ENCODE results near the gene PGBD2.
A peak's percentile ranks its signal among the peaks of the same experiment; 100 is the strongest.
"Not testable (repeated sequence)": the region's sequence is repeated elsewhere in the genome, so short reads cannot be mapped to it uniquely, and the experiment has no call there.

PGBD2 gene

GRCh38 chr1:248906009-248906752, at the start of gene PGBD2:
Gene PGBD2 (plus strand): TSS chr1:248906235. CDS start chr1:248913863, 7,628 bp downstream.
- peak; percentile 75 for DNase-seq (ENCODE audit: low read depth)
- peak within 1 kb of the TSS; percentile 71 for H3K4me3 ChIP-seq (ENCODE audit: low read depth, low read length)

GRCh38 chr1:248857201-248857600, 48.8 kb upstream of the PGBD2 start:
- DNase-seq (ENCODE audit: low read depth) = no peak
- H3K4me3 ChIP-seq (ENCODE audit: low read depth, low read length) = peak overlapping the region; percentile 72

DNA sequence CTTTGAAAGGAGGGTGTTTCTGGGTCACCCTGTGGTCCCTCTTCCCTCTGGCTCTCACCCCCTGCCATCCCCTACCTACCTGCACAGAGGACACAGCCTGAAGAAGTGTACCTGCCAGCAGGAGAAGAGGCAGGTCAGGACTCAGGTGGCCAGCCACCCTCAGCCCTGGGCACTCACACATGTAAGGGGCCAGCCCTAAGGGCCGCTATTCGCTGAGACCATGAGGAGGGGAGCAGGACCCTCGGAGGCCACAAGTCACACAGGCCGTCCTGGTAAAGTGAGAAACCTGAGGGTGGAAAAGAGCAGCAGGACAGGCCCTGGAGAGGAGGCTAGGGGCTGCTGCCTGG, 48.3 kb upstream of the PGBD2 start:
- no peak for DNase-seq (ENCODE audit: low read depth)
- peak overlapping the region; percentile 72 for H3K4me3 ChIP-seq (ENCODE audit: low read depth, low read length)

GRCh38 chr1:248858096-248858890, 47.7 kb upstream of the PGBD2 start:
- peak overlapping the region; percentile 72 for H3K4me3 ChIP-seq (ENCODE audit: low read depth, low read length)
- DNase-seq (ENCODE audit: low read depth) = peak; percentile 15

DNA sequence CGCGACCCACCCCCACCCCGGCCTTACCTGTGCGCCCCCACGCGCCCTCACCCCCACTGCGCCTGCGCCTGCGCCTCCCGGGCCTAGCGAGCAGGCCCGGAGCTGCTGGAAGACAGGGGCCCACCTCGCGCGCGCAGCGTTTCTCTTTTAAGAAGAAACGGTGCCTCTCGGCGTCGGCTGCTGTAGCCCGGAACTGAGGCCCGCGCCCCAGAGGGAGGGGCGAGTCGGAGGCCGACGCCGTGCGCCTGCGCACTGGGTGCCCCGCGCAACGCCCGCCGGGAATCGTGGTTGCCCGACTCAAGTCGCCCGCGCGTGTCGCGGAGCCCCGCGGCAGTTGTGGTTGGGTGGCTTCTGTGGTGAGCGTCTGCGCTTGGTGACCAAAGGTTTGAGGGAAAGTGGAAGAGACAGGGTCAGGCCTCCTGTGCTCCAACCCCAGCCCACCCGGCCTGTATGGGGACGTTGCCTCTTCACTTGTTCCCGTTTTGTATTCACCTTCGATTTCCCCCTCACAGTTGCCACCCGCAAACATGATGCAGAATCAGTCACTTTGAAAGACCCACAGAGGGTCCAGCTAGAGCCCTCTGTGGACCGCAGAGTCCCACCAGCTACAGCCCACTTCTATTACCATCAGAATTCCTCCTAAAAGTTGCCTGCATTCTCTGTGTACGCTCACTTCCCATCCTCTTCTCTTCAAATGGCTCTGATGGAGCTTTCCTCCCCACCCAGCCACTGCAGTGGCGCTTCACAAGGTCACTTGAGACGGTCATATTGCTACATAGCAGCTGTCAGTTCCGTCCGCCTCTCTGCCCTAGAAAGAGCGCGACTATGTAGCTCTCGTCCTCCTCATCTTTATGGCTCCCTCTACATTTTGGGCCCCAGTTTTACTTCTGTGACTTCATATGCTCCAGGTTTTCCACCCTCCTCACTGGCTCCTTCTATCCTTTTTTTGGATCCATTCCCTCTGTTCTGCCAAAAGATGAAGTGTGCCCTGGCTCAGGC, 46.8 kb upstream of the PGBD2 start, which contains the start of gene ZNF692:
ZNF692 (minus strand) TSS at position 195 of the 999 bp plus-strand sequence. CDS start 776 bp downstream, outside the sequence.
- DNase-seq (ENCODE audit: low read depth) = peak; percentile 86
- peak within 1 kb of the TSS; percentile 72 for H3K4me3 ChIP-seq (ENCODE audit: low read depth, low read length)

DNA sequence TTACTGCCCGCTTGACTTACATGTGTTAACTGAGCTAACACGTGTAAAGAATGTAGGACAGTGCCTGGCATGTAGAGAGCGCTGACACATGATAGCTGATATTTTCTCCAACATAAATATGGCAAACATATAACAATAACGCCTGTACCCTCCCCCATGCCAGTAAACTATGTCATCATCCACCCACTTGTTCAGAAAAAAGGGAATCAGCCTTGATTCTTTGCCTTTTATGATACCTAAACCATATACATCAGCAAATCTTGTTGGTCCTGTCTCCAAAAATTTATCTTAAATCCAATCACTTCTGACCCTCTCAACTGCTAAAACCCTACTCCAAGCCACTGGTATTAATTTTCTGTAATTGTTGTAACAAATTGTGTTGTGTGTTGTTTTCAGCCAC, 46.0 kb upstream of the PGBD2 start:
- no peak overlapping the region for H3K4me3 ChIP-seq (ENCODE audit: low read depth, low read length)
- no peak for DNase-seq (ENCODE audit: low read depth)

DNA sequence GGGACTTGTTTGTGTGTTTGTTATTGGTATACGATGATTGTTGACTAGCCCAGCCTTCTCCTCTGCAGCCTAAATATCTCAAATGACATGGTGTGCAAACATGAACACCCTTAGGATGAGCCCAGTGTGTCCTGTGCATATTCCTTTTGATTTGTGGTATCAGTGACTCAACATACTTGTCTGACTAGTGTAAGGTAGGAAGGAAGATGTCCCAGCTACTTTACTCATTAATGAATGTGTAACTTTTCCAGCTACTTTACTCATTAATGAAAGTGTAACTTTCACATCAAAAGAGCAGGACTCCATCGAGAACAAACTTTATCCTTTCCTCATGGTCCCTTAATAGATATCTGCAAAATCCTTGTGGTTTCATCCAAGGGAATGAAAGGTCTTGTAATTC, 44.4 kb upstream of the PGBD2 start:
- no peak overlapping the region for H3K4me3 ChIP-seq (ENCODE audit: low read depth, low read length)
- no peak for DNase-seq (ENCODE audit: low read depth)

GRCh38 chr1:248862695-248862997, 43.4 kb upstream of the PGBD2 start:
- DNase-seq (ENCODE audit: low read depth) = no peak
- peak overlapping the region; percentile 60 for H3K4me3 ChIP-seq (ENCODE audit: low read depth, low read length)

- H3K4me3 ChIP-seq (ENCODE audit: low read depth, low read length) = peak overlapping the region; percentile 60
- peak; percentile 47 for DNase-seq (ENCODE audit: low read depth)
Measured at GRCh38 chr1:248862998-248863881, 42.8 kb upstream of the PGBD2 start.

GRCh38 chr1:248871837-248872401, 34.1 kb upstream of the PGBD2 start:
- DNase-seq (ENCODE audit: low read depth) = no peak
- peak overlapping the region; percentile 88 for H3K4me3 ChIP-seq (ENCODE audit: low read depth, low read length)

DNA sequence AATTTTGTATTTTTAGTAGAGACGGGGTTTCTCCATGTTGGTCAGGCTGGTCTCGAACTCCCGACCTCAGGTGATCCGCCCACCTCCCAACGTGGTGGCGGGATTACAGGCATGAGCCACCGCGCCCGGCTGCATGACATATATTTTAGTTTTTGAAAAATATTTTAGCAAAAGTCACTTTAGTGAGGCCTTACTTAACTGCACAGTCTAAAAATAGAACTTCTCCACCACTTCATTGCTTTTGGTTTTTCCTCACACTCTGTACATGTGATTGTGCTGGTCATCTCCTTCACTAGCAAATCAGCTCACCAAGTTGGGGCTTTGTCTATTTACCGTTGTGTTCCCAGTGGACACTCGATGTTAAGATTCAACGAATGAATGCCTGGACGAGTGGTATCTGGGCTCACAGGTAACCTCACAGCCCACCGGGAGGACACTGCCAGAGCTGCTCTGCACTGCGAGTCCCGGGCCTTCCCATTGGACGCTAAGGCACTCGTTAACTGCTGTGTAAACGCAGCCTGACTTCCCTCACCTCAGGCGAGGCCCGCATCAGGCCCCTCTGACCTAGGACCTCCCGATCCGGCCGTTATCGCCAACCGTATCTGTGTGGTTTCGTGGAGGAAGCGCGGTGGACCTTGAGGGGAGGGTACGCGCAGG, 33.2 kb upstream of the PGBD2 start:
- H3K4me3 ChIP-seq (ENCODE audit: low read depth, low read length) = peak overlapping the region; percentile 88
- DNase-seq (ENCODE audit: low read depth) = peak; percentile 19

DNA sequence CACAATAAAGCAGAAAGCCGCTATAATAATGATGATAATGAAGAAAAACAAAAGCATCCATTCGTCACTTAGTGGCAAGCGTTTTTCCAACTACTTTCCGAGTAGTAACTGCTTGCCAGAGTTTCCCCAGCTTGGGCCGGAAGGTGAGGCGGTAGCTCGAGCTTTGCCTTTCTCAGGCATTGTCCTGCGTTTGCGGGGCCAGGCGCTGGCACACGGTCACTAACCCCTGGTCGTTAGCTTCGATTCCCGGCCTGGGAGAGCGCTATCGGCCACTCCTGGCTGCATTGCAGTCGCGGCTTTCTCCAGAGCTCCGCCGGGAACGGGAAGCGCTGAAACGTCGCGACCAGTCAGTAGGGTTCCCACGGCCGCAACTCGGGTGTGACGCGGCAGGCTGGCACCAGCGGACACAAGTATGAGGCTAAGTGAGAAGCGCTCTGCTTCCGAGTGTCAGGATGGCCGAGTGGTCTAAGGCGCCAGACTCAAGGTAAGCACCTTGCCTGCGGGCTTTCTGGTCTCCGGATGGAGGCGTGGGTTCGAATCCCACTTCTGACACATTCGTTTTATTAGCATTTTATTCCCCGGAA, 32.5 kb upstream of the PGBD2 start:
- peak overlapping the region; percentile 88 for H3K4me3 ChIP-seq (ENCODE audit: low read depth, low read length)
- DNase-seq (ENCODE audit: low read depth) = peak; percentile 84

GRCh38 chr1:248873993-248874533, 32.0 kb upstream of the PGBD2 start:
- H3K4me3 ChIP-seq (ENCODE audit: low read depth, low read length) = peak overlapping the region; percentile 88
- DNase-seq (ENCODE audit: low read depth) = no peak

GRCh38 chr1:248881261-248881660, 24.8 kb upstream of the PGBD2 start:
- no peak for DNase-seq (ENCODE audit: low read depth)
- no peak overlapping the region for H3K4me3 ChIP-seq (ENCODE audit: low read depth, low read length)

GRCh38 chr1:248882427-248882826, 23.6 kb upstream of the PGBD2 start:
- not testable (repeated sequence) for H3K4me3 ChIP-seq (ENCODE audit: low read depth, low read length); DNase-seq (ENCODE audit: low read depth)

DNA sequence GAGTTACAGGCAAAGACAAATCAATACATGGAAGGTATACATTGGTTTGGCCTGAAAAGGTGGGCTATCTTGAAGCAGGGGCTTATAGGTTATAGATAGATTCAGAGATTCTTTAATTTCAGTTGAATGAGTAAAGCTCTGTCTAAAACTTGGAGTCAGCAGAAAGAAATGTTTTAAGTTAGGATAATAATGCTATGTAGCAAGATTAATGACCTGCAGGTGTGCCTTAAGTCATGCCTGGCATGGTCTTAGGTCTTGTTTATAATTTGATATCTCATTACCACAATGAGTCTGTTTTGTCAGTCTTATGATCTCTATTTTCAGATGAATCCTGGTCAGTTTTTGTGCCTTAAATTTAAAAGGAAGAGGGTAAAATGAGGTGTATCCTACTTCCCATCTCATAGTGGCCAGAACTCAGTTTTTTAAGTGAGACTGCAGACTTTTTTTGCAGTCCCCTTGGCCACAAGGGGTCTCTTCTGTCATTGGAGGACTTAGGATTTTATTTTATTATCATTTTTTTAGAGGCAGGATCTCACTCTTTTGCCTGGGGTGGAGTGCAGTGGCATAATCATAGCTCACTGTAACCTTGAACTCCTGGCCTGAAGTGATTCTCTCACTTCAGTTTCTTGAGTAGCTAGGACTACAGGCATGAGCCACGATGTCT, 21.3 kb upstream of the PGBD2 start:
- DNase-seq (ENCODE audit: low read depth) = no peak
- H3K4me3 ChIP-seq (ENCODE audit: low read depth, low read length) = no peak overlapping the region

DNA sequence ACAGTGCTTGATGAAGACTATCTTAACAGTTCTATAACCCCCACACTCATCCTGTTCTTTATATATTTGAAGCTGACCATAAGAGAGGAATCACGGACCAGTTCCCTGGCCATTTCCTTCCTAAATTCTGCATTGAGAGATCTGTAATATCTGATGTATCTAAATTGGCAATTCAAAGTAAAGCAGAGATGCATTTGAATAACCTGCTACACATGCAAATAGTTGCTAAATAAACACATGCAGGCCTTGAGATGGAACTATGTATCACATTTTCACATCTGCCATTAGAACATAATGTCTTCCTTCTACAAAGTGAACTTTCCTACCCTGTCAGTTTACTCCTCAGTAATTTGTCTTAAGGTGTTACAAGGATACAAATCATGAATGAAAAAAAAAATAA, 20.4 kb upstream of the PGBD2 start:
- no peak overlapping the region for H3K4me3 ChIP-seq (ENCODE audit: low read depth, low read length)
- no peak for DNase-seq (ENCODE audit: low read depth)

All from skeletal muscle cell (primary cell).